Mesendoderm (in vitro differentiated cells): ENCODE results near the gene KCNJ6.

Source experiments
- DNase-seq: peaks from one replicate; pipeline ENCODE4 v3.0.0; 2013
- H2AK5ac ChIP-seq: 2 replicates; pipeline ENCODE4 v1.6.1; 2013; ENCODE audit warnings: low read length, inconsistent platforms
- H2BK120ac ChIP-seq: 2 replicates; pipeline ENCODE4 v1.6.1; 2013; ENCODE audit warnings: low read depth, mild to moderate bottlenecking, low read length, moderate library complexity, mixed read lengths
- H2BK15ac ChIP-seq: replicated peaks from 2 replicates; pipeline ENCODE4 v1.6.1; 2013; ENCODE audit warnings: low read depth, mild to moderate bottlenecking, moderate library complexity
- H2BK5ac ChIP-seq: 2 replicates; pipeline ENCODE4 v1.6.1; 2013; ENCODE audit warnings: low read length, inconsistent platforms
- H3K18ac ChIP-seq: 2 replicates; pipeline ENCODE4 v1.6.1; 2013; ENCODE audit warnings: mild to moderate bottlenecking, low read length, mixed read lengths
- H3K23ac ChIP-seq: one replicate; pipeline ENCODE4 v1.6.1; 2013; ENCODE audit warnings: low read length
- H3K27ac ChIP-seq: 2 replicates; pipeline ENCODE4 v1.5.1; 2013; ENCODE audit warnings: low read depth, mild to moderate bottlenecking, inconsistent platforms, low read length, moderate library complexity
- H3K27me3 ChIP-seq: 2 replicates; pipeline ENCODE4 v1.6.1; 2013; ENCODE audit warnings: low read length, control low read depth, mild to moderate bottlenecking, inconsistent platforms; ENCODE audit not compliant: insufficient read depth, poor library complexity
- H3K36me3 ChIP-seq: 2 replicates; pipeline ENCODE4 v1.6.1; 2013; ENCODE audit warnings: low read length, inconsistent platforms; ENCODE audit not compliant: control insufficient read depth, insufficient read depth
- H3K4ac ChIP-seq: one replicate; pipeline ENCODE4 v1.6.1; 2013; ENCODE audit warnings: low read depth, mild to moderate bottlenecking, low read length, moderate library complexity
- H3K4me1 ChIP-seq: 2 replicates; pipeline ENCODE4 v1.6.1; 2013; ENCODE audit warnings: low read depth, low read length, inconsistent platforms; ENCODE audit not compliant: control insufficient read depth
- H3K4me2 ChIP-seq: 2 replicates; pipeline ENCODE4 v1.6.1; 2013; ENCODE audit warnings: low read length
- H3K4me3 ChIP-seq: 2 replicates; pipeline ENCODE4 v1.5.1; 2013; ENCODE audit warnings: mild to moderate bottlenecking, low read length
- H3K56ac ChIP-seq: one replicate; pipeline ENCODE4 v1.6.1; 2013; ENCODE audit warnings: low read length
- H3K79me1 ChIP-seq: 2 replicates; pipeline ENCODE4 v1.6.1; 2013; ENCODE audit warnings: low read length, inconsistent platforms
- H3K79me2 ChIP-seq: 2 replicates; pipeline ENCODE4 v1.6.1; 2013; ENCODE audit warnings: mild to moderate bottlenecking, low read length; ENCODE audit not compliant: control insufficient read depth, insufficient read depth
- H3K9ac ChIP-seq: 2 replicates; pipeline ENCODE4 v1.6.1; 2013; ENCODE audit warnings: low read length, inconsistent platforms
- H4K5ac ChIP-seq: one replicate; pipeline ENCODE4 v1.6.1; 2013; ENCODE audit warnings: low read length
- H4K8ac ChIP-seq: one replicate; pipeline ENCODE4 v1.6.1; 2013; ENCODE audit warnings: low read depth, mild to moderate bottlenecking, control low read depth, low read length, moderate library complexity
- WGBS: extraction: QIAGEN DNeasy Blood & Tissue Kit; methylation state at CpG from one replicate; pipeline ENCODE4 v1.1.7; 2013; ENCODE audit warnings: low lambda C conversion rate, missing lambda C conversion rate; ENCODE audit not compliant: insufficient coverage; ENCODE audit errors: extremely low coverage; 5-methylcytosine and 5-hydroxymethylcytosine counted together

KCNJ6 gene

DNA sequence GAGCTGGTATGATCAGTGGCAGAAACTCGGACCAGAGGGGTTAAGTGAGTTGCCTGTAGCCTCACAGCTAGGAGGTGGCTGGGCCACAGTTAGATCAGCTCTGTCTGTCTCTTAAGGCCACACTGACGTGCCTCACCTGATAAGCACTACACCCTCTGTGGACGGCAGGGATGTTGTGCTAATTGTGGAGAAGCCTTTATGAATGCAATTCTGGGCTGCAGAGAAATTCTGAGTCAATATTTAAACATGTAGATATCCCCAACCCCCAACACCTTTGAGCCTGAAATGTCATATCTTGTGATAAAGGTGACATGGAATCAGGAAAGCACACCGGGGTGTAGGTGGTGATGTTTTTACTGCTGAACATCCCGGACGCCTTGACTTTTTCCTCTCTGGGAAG is 88.3 kb downstream of the KCNJ6 start:
- H4K8ac ChIP-seq, result no peak overlapping the region
- no peak overlapping the region for H3K4ac ChIP-seq
- H2BK120ac ChIP-seq, result no peak overlapping the region
- no peaks in the 10 kb centered on the region for H3K79me1 ChIP-seq
- H3K18ac ChIP-seq, result no peak overlapping the region
- no peak overlapping the region for H3K23ac ChIP-seq
- H2BK5ac ChIP-seq, result no peak overlapping the region
- H3K27ac ChIP-seq, result no peak overlapping the region
- H3K36me3 ChIP-seq, result no peaks in the 10 kb centered on the region
- H3K79me2 ChIP-seq, result no peaks in the 10 kb centered on the region
- H2AK5ac ChIP-seq, result no peak overlapping the region
- no peak overlapping the region for H2BK15ac ChIP-seq
- no peaks in the 10 kb centered on the region for H3K4me1 ChIP-seq
- no peak overlapping the region for H3K9ac ChIP-seq
- H3K4me2 ChIP-seq, result no peak overlapping the region
- WGBS, result no CpG with 5 or more reads among the region's 6 CpGs
- H3K27me3 ChIP-seq, result no peaks in the 10 kb centered on the region
- DNase-seq, result no peak
- H3K56ac ChIP-seq, result no peak overlapping the region
- H3K4me3 ChIP-seq, result no peak overlapping the region
- no peak overlapping the region for H4K5ac ChIP-seq

DNA sequence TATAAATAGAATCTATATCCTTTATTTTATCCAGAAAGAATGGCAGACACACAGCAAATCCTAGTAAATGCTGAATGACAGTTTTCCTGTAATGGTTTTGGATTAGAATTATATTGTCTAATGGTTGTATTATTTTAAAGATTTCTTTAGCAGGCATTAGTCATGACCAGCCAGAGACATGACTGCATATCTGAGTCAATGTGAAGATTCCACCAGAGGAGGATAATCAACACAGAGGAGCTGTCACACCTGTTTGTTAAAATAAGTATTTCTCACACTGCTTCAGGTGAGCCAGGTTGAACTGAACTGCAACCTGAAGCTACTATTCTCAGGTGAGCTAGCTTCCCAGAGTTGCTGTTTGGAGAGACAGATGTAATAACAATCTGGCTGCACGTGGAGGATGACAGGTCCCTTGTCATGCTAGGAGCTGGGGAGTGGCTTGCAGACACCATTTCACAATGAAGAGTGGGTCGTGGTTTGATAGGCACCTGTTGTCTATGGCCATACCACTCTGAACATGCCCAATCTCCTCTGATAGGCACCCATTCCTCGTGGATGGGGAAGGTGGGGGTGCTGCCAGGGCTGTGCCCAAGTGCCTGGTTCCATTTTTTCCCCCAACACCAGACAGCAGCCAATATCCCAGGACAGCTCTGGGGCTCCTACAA is 94.3 kb downstream of the KCNJ6 start:
- Histone ChIP-seq H2AK5ac (no peak overlapping the region), H3K56ac (no peak overlapping the region), H4K5ac (no peak overlapping the region), H2BK120ac (no peak overlapping the region), H4K8ac (no peak overlapping the region), H3K79me1 (no peaks in the 10 kb centered on the region), H3K79me2 (no peaks in the 10 kb centered on the region), H2BK5ac (no peak overlapping the region), H3K36me3 (no peaks in the 10 kb centered on the region), H3K27ac (no peak overlapping the region), H3K23ac (no peak overlapping the region), H3K18ac (no peak overlapping the region), H3K4ac (no peak overlapping the region), H3K4me1 (no peaks in the 10 kb centered on the region), H3K27me3 (no peaks in the 10 kb centered on the region), H3K4me3 (no peak overlapping the region), H3K9ac (no peak overlapping the region), H3K4me2 (no peak overlapping the region), H2BK15ac (no peak overlapping the region)
- DNase-seq, result no peak
- WGBS, result no CpG with 5 or more reads among the region's 3 CpGs

- no peak overlapping the region for H3K27ac ChIP-seq
- H2AK5ac ChIP-seq, result no peak overlapping the region
- no peak overlapping the region for H3K9ac ChIP-seq
- no peaks in the 10 kb centered on the region for H3K79me2 ChIP-seq
- WGBS, result no CpG with 5 or more reads among the region's 2 CpGs
- no peak overlapping the region for H3K23ac ChIP-seq
- no peaks in the 10 kb centered on the region for H3K27me3 ChIP-seq
- H2BK5ac ChIP-seq, result no peak overlapping the region
- H4K5ac ChIP-seq, result no peak overlapping the region
- H2BK120ac ChIP-seq, result no peak overlapping the region
- H3K56ac ChIP-seq, result no peak overlapping the region
- H3K18ac ChIP-seq, result no peak overlapping the region
- H2BK15ac ChIP-seq, result no peak overlapping the region
- no peak overlapping the region for H3K4me3 ChIP-seq
- no peak overlapping the region for H3K4ac ChIP-seq
- no peaks in the 10 kb centered on the region for H3K36me3 ChIP-seq
- DNase-seq, result no peak
- H3K4me2 ChIP-seq, result no peak overlapping the region
- no peaks in the 10 kb centered on the region for H3K4me1 ChIP-seq
- no peaks in the 10 kb centered on the region for H3K79me1 ChIP-seq
- no peak overlapping the region for H4K8ac ChIP-seq
Measured at GRCh38 chr21:37821092-37821491, 95.2 kb downstream of the KCNJ6 start.

DNA sequence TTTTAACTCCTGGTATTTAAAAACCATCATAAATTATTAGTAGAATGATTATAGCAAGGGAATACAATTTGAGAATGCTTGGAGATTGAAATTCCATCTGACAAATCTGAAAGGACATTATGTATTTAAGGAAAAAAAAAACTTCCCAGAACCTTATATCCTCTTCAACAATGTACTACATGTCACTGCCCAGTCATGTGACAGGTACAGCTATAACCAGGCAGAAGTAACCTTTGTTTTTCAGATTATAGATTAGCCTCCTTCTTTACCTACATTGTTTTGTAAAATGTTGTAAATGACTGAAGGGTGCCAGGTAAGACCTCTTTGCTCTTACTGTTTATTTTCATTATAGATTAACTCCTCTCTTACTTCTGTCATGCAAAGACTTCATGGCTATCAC is 96.9 kb downstream of the KCNJ6 start:
- no peak overlapping the region for H3K4me2 ChIP-seq
- H3K27ac ChIP-seq, result no peak overlapping the region
- H3K4me3 ChIP-seq, result no peak overlapping the region
- no peak overlapping the region for H2BK5ac ChIP-seq
- H4K5ac ChIP-seq, result no peak overlapping the region
- no peaks in the 10 kb centered on the region for H3K79me1 ChIP-seq
- no peak for DNase-seq
- H3K4me1 ChIP-seq, result no peaks in the 10 kb centered on the region
- H3K27me3 ChIP-seq, result no peaks in the 10 kb centered on the region
- no peak overlapping the region for H3K4ac ChIP-seq
- H2AK5ac ChIP-seq, result no peak overlapping the region
- H3K23ac ChIP-seq, result no peak overlapping the region
- H3K79me2 ChIP-seq, result no peaks in the 10 kb centered on the region
- H4K8ac ChIP-seq, result no peak overlapping the region
- no peak overlapping the region for H2BK120ac ChIP-seq
- no peak overlapping the region for H3K9ac ChIP-seq
- no peaks in the 10 kb centered on the region for H3K36me3 ChIP-seq
- no peak overlapping the region for H3K18ac ChIP-seq
- no peak overlapping the region for H2BK15ac ChIP-seq
- H3K56ac ChIP-seq, result no peak overlapping the region

DNA sequence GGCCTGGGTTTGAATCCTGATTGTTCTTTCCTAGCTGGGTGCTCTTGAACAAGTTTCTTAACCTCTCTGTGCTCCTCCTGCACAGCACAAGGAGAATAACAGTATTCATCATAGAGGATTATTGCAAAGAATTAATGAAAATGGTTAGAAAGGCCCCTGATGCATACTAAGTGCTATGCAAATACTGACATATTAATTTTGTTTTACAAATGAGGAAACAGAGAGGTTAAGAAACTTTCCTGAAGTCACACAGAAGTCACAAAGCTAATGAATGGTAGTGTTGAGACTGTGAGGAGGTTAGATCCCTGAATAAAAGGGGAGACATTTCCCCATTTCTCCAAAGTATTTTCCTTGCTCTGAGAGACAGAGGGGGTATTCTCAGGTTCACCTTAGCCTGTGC is 99.0 kb downstream of the KCNJ6 start:
- Histone ChIP-seq H3K9ac (no peak overlapping the region), H3K4me2 (no peak overlapping the region), H3K27ac (no peak overlapping the region), H3K79me2 (no peaks in the 10 kb centered on the region), H3K23ac (no peak overlapping the region), H2BK120ac (no peak overlapping the region), H2BK5ac (no peak overlapping the region), H3K4me3 (no peak overlapping the region), H3K27me3 (no peaks in the 10 kb centered on the region), H3K4me1 (no peaks in the 10 kb centered on the region), H4K5ac (no peak overlapping the region), H3K56ac (no peak overlapping the region), H3K36me3 (no peaks in the 10 kb centered on the region), H2BK15ac (no peak overlapping the region), H3K18ac (no peak overlapping the region), H2AK5ac (no peak overlapping the region), H3K79me1 (no peaks in the 10 kb centered on the region), H4K8ac (no peak overlapping the region), H3K4ac (no peak overlapping the region)
- no peak for DNase-seq

DNA sequence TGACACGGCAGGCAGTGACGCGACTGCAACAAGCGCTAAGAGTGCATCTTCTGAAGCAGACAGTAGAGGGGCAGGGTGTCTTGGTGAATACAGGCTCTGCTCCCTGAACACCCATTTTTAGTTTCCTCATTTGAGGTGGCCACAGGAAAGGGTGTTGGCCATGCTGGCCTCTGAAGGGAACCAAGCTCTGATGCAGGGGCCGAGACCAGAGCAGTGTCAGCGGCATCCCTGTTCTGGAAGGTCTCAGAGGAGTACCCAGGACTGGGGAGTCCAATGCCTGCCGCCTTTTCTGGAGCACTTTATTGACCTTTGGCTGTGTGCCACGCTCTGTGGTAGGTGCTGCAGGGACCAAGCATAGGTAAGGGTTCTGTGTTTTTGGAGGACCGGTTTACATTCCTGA is 100.4 kb downstream of the KCNJ6 start:
- no peak overlapping the region for H3K9ac ChIP-seq
- no peak overlapping the region for H2BK5ac ChIP-seq
- H3K79me2 ChIP-seq, result no peaks in the 10 kb centered on the region
- no peak overlapping the region for H3K56ac ChIP-seq
- no peak overlapping the region for H2BK15ac ChIP-seq
- WGBS, result no CpG with 5 or more reads among the region's 9 CpGs
- H3K23ac ChIP-seq, result no peak overlapping the region
- H2AK5ac ChIP-seq, result no peak overlapping the region
- H3K36me3 ChIP-seq, result no peaks in the 10 kb centered on the region
- no peak overlapping the region for H3K27ac ChIP-seq
- H4K8ac ChIP-seq, result no peak overlapping the region
- no peak overlapping the region for H3K4me2 ChIP-seq
- no peak overlapping the region for H3K4me3 ChIP-seq
- no peak for DNase-seq
- H2BK120ac ChIP-seq, result no peak overlapping the region
- no peaks in the 10 kb centered on the region for H3K27me3 ChIP-seq
- no peaks in the 10 kb centered on the region for H3K79me1 ChIP-seq
- no peak overlapping the region for H3K18ac ChIP-seq
- no peaks in the 10 kb centered on the region for H3K4me1 ChIP-seq
- H4K5ac ChIP-seq, result no peak overlapping the region
- H3K4ac ChIP-seq, result no peak overlapping the region
